K562 (cell line): ENCODE data around the gene ENO3. TPM values are rescaled to one million over a fixed set of nuclear protein-coding genes. Genes with fewer than 3 reads are reported as not detected.

Experiments used
- EP400 ChIP-seq: fragments of 450-650 bp; IDR thresholded peaks from 2 replicates; pipeline ENCODE4 v1.6.1; 2017; ENCODE audit warnings: antibody characterized with exemption, mild to moderate bottlenecking, moderate library complexity
- GTF2F1 ChIP-seq: IDR thresholded peaks from 2 replicates; pipeline ENCODE4 v1.6.1; 2011; ENCODE audit warnings: low read depth, low read length, improper control_type of control experiment
- HDAC8 ChIP-seq: fragments of 450-650 bp; IDR thresholded peaks from 2 replicates; pipeline ENCODE4 v1.6.1; 2016; ENCODE audit warnings: mild to moderate bottlenecking, missing genetic modification characterization, moderate library complexity, missing compliant biosample characterization
- MTA1 ChIP-seq: fragments of 450-650 bp; IDR thresholded peaks from 2 replicates; pipeline ENCODE4 v1.6.1; 2017; ENCODE audit warnings: borderline replicate concordance
- RBFOX2 ChIP-seq: fragments of 200-400 bp; formaldehyde crosslinking; IDR thresholded peaks from 2 replicates; pipeline ENCODE4 v1.6.1; 2017; ENCODE audit warnings: low read depth, mild to moderate bottlenecking, low read length, moderate library complexity
- RBM22 ChIP-seq: fragments of 200-400 bp; formaldehyde crosslinking; IDR thresholded peaks from 2 replicates; pipeline ENCODE4 v1.6.1; 2018; ENCODE audit warnings: low read length, low read depth; ENCODE audit not compliant: poor library complexity, severe bottlenecking
- RNF2 ChIP-seq: sonication (generic); IDR thresholded peaks from 2 replicates; pipeline ENCODE4 v1.6.1; 2016
- SIN3B ChIP-seq: fragments of 450-650 bp; IDR thresholded peaks from 2 replicates; pipeline ENCODE4 v1.6.1; 2017; ENCODE audit warnings: low read depth, mild to moderate bottlenecking, moderate library complexity
- SMARCE1 ChIP-seq: fragments of 450-650 bp; IDR thresholded peaks from 2 replicates; pipeline ENCODE4 v1.7.1; 2016; ENCODE audit warnings: mild to moderate bottlenecking
- ZNF316 ChIP-seq: fragments of 450-650 bp; IDR thresholded peaks from 2 replicates; pipeline ENCODE4 v1.6.1; 2016
- ZNF445 ChIP-seq: fragments of 250-450 bp; sonication (Bioruptor Pico); IDR thresholded peaks from 2 replicates; pipeline ENCODE4 v1.4.0; 2020; ENCODE audit warnings: low read depth, mild to moderate bottlenecking, moderate library complexity
- ZNF584 ChIP-seq: fragments of 200-800 bp; sonication (Bioruptor generic); IDR thresholded peaks from 2 replicates; pipeline ENCODE4 v1.6.1; 2016; ENCODE audit warnings: low read depth, mild to moderate bottlenecking, missing genetic modification characterization, missing compliant biosample characterization
- polyA plus RNA-seq, 8 experiments: library from polyadenylated mRNA; depleted of rRNA in 4 of 8; stranded (reverse) in 5 of 8; unstranded in 3 of 8; fragments of >200 nt; fragmentation: Nextera tagmentation in 2 of 8; fragmentation: Illumina TruSeq in 1 of 8; extraction: Ambion mirVana in 2 of 8; extraction: Trizol in 1 of 8; gene quantifications; 2 replicates each; pipeline versions ENCODE4 v1.2.1 to v1.2.3, GENCODE V29; 2011 to 2014; ENCODE audit warnings: inconsistent platforms in 1 of 8, missing spikeins in 1 of 8
- total RNA-seq, 7 experiments: library from RNA; depleted of rRNA in 6 of 7; stranded (reverse); fragments of >200 nt in 6 of 7; fragmentation: Illumina TruSeq in 2 of 7; extraction: Trizol in 2 of 7; gene quantifications; 2 replicates each; pipeline versions ENCODE4 v1.2.1 to v1.2.3, GENCODE V29; 2011 to 2021; ENCODE audit warnings: low replicate concordance in 1 of 7
- TF ChIP-seq, protein P1 (sequence below): sonication (generic); formaldehyde crosslinking; IDR thresholded peaks from 2 replicates; pipeline ENCODE4 v1.8.0; 2022; ENCODE audit warnings: missing genetic modification reagents, mild to moderate bottlenecking, borderline replicate concordance
- TF ChIP-seq, protein P2 (sequence below): fragments of 450-650 bp; formaldehyde crosslinking; IDR thresholded peaks from 2 replicates; pipeline ENCODE4 v1.4.0; 2022; ENCODE audit warnings: missing genetic modification characterization
- TF ChIP-seq, protein P3 (sequence below): sonication (generic); formaldehyde crosslinking; IDR thresholded peaks from 2 replicates; pipeline ENCODE4 v1.8.0; 2022; ENCODE audit warnings: mild to moderate bottlenecking, missing genetic modification reagents
- TF ChIP-seq, protein P4 (sequence below): fragments of 450-650 bp; IDR thresholded peaks from 2 replicates; pipeline ENCODE4 v1.6.1; 2016; ENCODE audit warnings: mild to moderate bottlenecking
- TF ChIP-seq, protein P5 (sequence below): fragments of 450-650 bp; IDR thresholded peaks from 2 replicates; pipeline ENCODE4 v1.6.1; 2014; ENCODE audit warnings: low read depth, mild to moderate bottlenecking, moderate library complexity, borderline replicate concordance
- TF ChIP-seq, protein P6 (sequence below): fragments of 450-650 bp; formaldehyde crosslinking; IDR thresholded peaks from 2 replicates; pipeline ENCODE4 v1.4.0; 2022; ENCODE audit warnings: mild to moderate bottlenecking, moderate library complexity

Gene ENO3
- total and polyA plus RNA-seq, 9 of the 15 experiments (the other 6 are each of a cell fraction or from before 2014, with no cell fraction given): 5.7 to 17.2 (median 9.9) TPM

DNA sequence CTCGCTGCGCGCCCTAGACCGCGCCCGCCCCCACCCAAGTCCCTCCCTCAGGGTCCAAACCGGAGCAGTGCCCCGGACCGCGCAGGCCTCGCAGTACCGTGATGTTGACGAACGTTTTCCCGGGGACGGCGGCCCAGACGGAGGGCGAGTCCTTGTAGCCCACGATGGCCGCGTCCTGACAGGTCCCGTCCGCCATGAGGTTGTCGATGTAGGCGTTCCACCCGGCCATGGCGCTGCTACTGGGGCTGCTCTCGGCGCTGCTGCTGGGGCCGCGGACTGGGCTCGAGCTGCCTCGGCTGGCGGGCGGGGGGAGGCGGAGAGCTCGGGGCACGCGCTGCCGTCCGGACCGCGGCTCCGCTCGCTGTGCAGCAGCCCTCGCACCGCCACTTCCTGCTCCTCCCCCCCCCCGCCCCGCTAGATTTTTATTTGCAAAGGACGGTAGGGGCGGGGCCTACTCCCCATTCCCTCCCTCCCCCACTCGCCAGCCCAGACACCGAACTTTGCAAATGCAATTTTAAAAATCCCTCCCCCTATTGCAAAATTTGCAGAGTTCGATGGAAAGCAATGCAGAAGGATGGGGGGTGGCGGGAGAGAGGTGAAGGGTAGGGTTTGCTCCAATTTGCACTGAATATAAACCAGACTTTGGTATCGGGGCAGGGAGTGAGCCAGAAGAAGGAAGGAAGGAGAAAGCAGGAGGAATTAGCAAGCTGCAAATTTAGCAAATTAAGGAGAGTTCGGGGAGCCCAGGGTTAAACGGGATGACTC is 2.6 kb upstream of the ENO3 start, which contains the start of gene PFN1 (continued):
- TF ChIP-seq, protein P1, sequence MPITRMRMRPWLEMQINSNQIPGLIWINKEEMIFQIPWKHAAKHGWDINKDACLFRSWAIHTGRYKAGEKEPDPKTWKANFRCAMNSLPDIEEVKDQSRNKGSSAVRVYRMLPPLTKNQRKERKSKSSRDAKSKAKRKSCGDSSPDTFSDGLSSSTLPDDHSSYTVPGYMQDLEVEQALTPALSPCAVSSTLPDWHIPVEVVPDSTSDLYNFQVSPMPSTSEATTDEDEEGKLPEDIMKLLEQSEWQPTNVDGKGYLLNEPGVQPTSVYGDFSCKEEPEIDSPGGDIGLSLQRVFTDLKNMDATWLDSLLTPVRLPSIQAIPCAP (CRISPR knock-in tag): peak; percentile 58; the same call in 1 of the 2 replicates
- TF ChIP-seq ZNF445 (CRISPR knock-in tag) (no peak), ZNF316 (0 out of 2 replicates have a peak, but pooled peaks have one; percentile 9), GTF2F1 (no peak), SIN3B (no peak), RBM22 (peak; percentile 60), RNF2 (no peak), MTA1 (peak; percentile 55; the same call in 1 of the 2 replicates), HDAC8 (tag) (no peak), ZNF584 (CRISPR knock-in tag) (0 out of 2 replicates have a peak, but pooled peaks have one; percentile 10), EP400 (peak; percentile 48; the same call in 1 of the 2 replicates), RBFOX2 (peak; percentile 88), SMARCE1 (peak; percentile 46; the same call in 1 of the 2 replicates)
- TF ChIP-seq, protein P2, sequence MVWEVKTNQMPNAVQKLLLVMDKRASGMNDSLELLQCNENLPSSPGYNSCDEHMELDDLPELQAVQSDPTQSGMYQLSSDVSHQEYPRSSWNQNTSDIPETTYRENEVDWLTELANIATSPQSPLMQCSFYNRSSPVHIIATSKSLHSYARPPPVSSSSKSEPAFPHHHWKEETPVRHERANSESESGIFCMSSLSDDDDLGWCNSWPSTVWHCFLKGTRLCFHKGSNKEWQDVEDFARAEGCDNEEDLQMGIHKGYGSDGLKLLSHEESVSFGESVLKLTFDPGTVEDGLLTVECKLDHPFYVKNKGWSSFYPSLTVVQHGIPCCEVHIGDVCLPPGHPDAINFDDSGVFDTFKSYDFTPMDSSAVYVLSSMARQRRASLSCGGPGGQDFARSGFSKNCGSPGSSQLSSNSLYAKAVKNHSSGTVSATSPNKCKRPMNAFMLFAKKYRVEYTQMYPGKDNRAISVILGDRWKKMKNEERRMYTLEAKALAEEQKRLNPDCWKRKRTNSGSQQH (CRISPR knock-in tag): no peak
- TF ChIP-seq, protein P3, sequence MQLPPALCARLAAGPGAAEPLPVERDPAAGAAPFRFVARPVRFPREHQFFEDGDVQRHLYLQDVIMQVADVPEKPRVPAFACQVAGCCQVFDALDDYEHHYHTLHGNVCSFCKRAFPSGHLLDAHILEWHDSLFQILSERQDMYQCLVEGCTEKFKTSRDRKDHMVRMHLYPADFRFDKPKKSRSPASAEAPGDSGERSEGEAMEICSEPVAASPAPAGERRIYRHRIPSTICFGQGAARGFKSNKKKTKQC (CRISPR knock-in tag): 0 out of 2 replicates have a peak, but pooled peaks have one; percentile 56
- TF ChIP-seq, protein P4, sequence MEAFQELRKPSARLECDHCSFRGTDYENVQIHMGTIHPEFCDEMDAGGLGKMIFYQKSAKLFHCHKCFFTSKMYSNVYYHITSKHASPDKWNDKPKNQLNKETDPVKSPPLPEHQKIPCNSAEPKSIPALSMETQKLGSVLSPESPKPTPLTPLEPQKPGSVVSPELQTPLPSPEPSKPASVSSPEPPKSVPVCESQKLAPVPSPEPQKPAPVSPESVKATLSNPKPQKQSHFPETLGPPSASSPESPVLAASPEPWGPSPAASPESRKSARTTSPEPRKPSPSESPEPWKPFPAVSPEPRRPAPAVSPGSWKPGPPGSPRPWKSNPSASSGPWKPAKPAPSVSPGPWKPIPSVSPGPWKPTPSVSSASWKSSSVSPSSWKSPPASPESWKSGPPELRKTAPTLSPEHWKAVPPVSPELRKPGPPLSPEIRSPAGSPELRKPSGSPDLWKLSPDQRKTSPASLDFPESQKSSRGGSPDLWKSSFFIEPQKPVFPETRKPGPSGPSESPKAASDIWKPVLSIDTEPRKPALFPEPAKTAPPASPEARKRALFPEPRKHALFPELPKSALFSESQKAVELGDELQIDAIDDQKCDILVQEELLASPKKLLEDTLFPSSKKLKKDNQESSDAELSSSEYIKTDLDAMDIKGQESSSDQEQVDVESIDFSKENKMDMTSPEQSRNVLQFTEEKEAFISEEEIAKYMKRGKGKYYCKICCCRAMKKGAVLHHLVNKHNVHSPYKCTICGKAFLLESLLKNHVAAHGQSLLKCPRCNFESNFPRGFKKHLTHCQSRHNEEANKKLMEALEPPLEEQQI: no peak
- TF ChIP-seq, protein P5, sequence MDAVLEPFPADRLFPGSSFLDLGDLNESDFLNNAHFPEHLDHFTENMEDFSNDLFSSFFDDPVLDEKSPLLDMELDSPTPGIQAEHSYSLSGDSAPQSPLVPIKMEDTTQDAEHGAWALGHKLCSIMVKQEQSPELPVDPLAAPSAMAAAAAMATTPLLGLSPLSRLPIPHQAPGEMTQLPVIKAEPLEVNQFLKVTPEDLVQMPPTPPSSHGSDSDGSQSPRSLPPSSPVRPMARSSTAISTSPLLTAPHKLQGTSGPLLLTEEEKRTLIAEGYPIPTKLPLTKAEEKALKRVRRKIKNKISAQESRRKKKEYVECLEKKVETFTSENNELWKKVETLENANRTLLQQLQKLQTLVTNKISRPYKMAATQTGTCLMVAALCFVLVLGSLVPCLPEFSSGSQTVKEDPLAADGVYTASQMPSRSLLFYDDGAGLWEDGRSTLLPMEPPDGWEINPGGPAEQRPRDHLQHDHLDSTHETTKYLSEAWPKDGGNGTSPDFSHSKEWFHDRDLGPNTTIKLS: no peak
- TF ChIP-seq, protein P6, sequence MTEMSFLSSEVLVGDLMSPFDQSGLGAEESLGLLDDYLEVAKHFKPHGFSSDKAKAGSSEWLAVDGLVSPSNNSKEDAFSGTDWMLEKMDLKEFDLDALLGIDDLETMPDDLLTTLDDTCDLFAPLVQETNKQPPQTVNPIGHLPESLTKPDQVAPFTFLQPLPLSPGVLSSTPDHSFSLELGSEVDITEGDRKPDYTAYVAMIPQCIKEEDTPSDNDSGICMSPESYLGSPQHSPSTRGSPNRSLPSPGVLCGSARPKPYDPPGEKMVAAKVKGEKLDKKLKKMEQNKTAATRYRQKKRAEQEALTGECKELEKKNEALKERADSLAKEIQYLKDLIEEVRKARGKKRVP (CRISPR knock-in tag): no peak
